HCT116 (cell line): ENCODE results near the gene SPCS2. TPM values are rescaled to one million over a fixed set of nuclear protein-coding genes. Genes with fewer than 3 reads are reported as not detected.

Experiments used
- ATAC-seq: fragments of 200-7000 bp; cut with Tn5 transposase; 2 replicates; pipeline ENCODE4 v1.9.1; 2020; ENCODE audit warnings: mild to moderate bottlenecking, moderate library complexity
- BruUV-seq: library from RNA; stranded (reverse); fragments of 400-500 nt; replicated peaks from 2 replicates; lab custom pipeline; 2021; lab: Mats Ljungman, UMichigan
- CTCF ChIA-PET: fragments of 300-600 bp; sonication (Branson Sonifier 250); formaldehyde crosslinking; loops from one replicate; lab custom pipeline; 2021; ENCODE audit warnings: antibody characterized with exemption; lab: Charles Lee
- POLR2A ChIA-PET: fragments of 300-600, 350-600 bp; sonication (Branson Sonifier 250); formaldehyde crosslinking; loops from one replicate; lab custom pipeline; 2021; ENCODE audit warnings: antibody characterized with exemption; lab: Charles Lee
- RAD21 ChIA-PET, 2 experiments: fragments of 300-600 bp; sonication (Branson Sonifier 250); formaldehyde crosslinking; loops; one replicate each; lab custom pipeline; 2023; ENCODE audit warnings: low total read pairs in 2 of 2; ENCODE audit not compliant: uncharacterized antibody in 2 of 2, unreplicated experiment in 2 of 2, low non-redundant PET in 1 of 2; lab: Charles Lee
- DNase-seq: peaks from one replicate; pipeline ENCODE4 v3.0.0-alpha.2; 2010; ENCODE audit warnings: low read depth, low spot score
- H2AFZ ChIP-seq: fragments of 200-600 bp; shearing (Covaris generic), sonication (generic); 2 replicates; pipeline ENCODE4 v1.6.1; 2017; ENCODE audit warnings: low read depth, mixed run types, mixed read lengths, antibody characterized with exemption, low read length; ENCODE audit not compliant: poor library complexity, severe bottlenecking
- H3K27ac ChIP-seq: 2 replicates; pipeline ENCODE4 v1.5.1; 2012; ENCODE audit warnings: low read depth, low read length
- H3K27me3 ChIP-seq: fragments of 200-600 bp; sonication (generic); 2 replicates; pipeline ENCODE4 v1.6.1; 2016; ENCODE audit warnings: mixed run types, low read length, mixed read lengths; ENCODE audit not compliant: insufficient read depth
- H3K36me3 ChIP-seq, 2 experiments: fragments of 200-500 bp in 1 of 2; fragments of 200-600 bp in 1 of 2; sonication (Bioruptor generic) in 1 of 2; sonication (generic) in 1 of 2; 2 replicates each; pipeline versions ENCODE4 v1.5.1 to v1.6.1; 2014 to 2016; ENCODE audit warnings: low read length in 2 of 2, inconsistent platforms in 1 of 2, mixed read lengths in 1 of 2, mixed run types in 1 of 2; ENCODE audit not compliant: insufficient read depth in 2 of 2, control insufficient read depth in 1 of 2
- H3K4me1 ChIP-seq, 2 experiments: fragments of 200-600 bp in 1 of 2; sonication (generic) in 1 of 2; 2 replicates each; pipeline versions ENCODE4 v1.5.1 to v1.6.1; 2012 to 2017; ENCODE audit warnings: low read length in 2 of 2, inconsistent platforms in 1 of 2, mild to moderate bottlenecking in 1 of 2, mixed read lengths in 1 of 2, mixed run types in 1 of 2, moderate library complexity in 1 of 2; ENCODE audit not compliant: insufficient read depth in 2 of 2, control insufficient read depth in 1 of 2
- H3K4me2 ChIP-seq: fragments of 200-600 bp; sonication (generic); 2 replicates; pipeline ENCODE4 v1.6.1; 2017; ENCODE audit warnings: mixed run types, low read length, mixed read lengths
- H3K4me3 ChIP-seq, 2 experiments: fragments of 200-600 bp in 1 of 2; sonication (generic) in 1 of 2; replicated peaks in 1 of 2; 2 replicates each; pipeline ENCODE4 v1.5.1; 2011 to 2016; ENCODE audit warnings: low read length in 2 of 2, control low read depth in 1 of 2, low read depth in 1 of 2, mild to moderate bottlenecking in 1 of 2, mixed read lengths in 1 of 2, mixed run types in 1 of 2
- H3K79me2 ChIP-seq: fragments of 200-600 bp; sonication (generic); 2 replicates; pipeline ENCODE4 v1.6.1; 2017; ENCODE audit warnings: mild to moderate bottlenecking, mixed run types, low read length, moderate library complexity, mixed read lengths; ENCODE audit not compliant: insufficient read depth
- H3K9ac ChIP-seq: fragments of 200-600 bp; sonication (generic); 2 replicates; pipeline ENCODE4 v1.6.1; 2016; ENCODE audit warnings: low read length, mixed read lengths
- H3K9me2 ChIP-seq: fragments of 200-600 bp; sonication (generic), shearing (Covaris generic); 2 replicates; pipeline ENCODE4 v1.6.1; 2017; ENCODE audit warnings: mixed run types, mild to moderate bottlenecking, moderate library complexity; ENCODE audit not compliant: insufficient read depth
- H3K9me3 ChIP-seq, 2 experiments: fragments of 200-500 bp in 1 of 2; fragments of 200-600 bp in 1 of 2; sonication (Bioruptor generic) in 1 of 2; sonication (generic) in 1 of 2; 2 replicates each; pipeline ENCODE4 v1.6.1; 2014 to 2017; ENCODE audit warnings: low read length in 2 of 2, mixed read lengths in 2 of 2, inconsistent platforms in 1 of 2, low read depth in 1 of 2, mild to moderate bottlenecking in 1 of 2, mixed run types in 1 of 2, moderate library complexity in 1 of 2; ENCODE audit not compliant: control insufficient read depth in 1 of 2, insufficient read depth in 1 of 2
- H4K20me1 ChIP-seq: fragments of 200-600 bp; sonication (generic), shearing (Covaris generic); 2 replicates; pipeline ENCODE4 v1.6.1; 2017; ENCODE audit warnings: mixed run types, mild to moderate bottlenecking, moderate library complexity; ENCODE audit not compliant: insufficient read depth
- CBX3 ChIP-seq: IDR thresholded peaks from 2 replicates; pipeline ENCODE4 v1.6.1; 2012; ENCODE audit warnings: low read depth
- CEBPB ChIP-seq: IDR thresholded peaks from 2 replicates; pipeline ENCODE4 v1.6.1; 2012; ENCODE audit warnings: low read depth
- CTCF ChIP-seq, 3 experiments: fragments of 200-600 bp in 1 of 3; sonication (generic) in 1 of 3; IDR thresholded peaks in 2 of 3; conservative IDR thresholded peaks in 1 of 3; 2 replicates each; pipeline ENCODE4 v1.5.1; 2012 to 2017; ENCODE audit warnings: low read depth in 2 of 3, low read length in 2 of 3, antibody characterized with exemption in 1 of 3, borderline replicate concordance in 1 of 3, control low read depth in 1 of 3, mild to moderate bottlenecking in 1 of 3, mixed read lengths in 1 of 3, mixed run types in 1 of 3, moderate library complexity in 1 of 3; ENCODE audit not compliant: insufficient read depth in 1 of 3
- EGR1 ChIP-seq: IDR thresholded peaks from 2 replicates; pipeline ENCODE4 v1.6.1; 2012; ENCODE audit warnings: low read depth
- EZH2 ChIP-seq: fragments of 200-600 bp; sonication (generic); IDR thresholded peaks from 2 replicates; pipeline ENCODE4 v1.6.1; 2017; ENCODE audit warnings: antibody characterized with exemption, mixed run types
- FOSL1 ChIP-seq: IDR thresholded peaks from 2 replicates; pipeline ENCODE4 v1.6.1; 2012; ENCODE audit warnings: low read depth
- JUND ChIP-seq: IDR thresholded peaks from 2 replicates; pipeline ENCODE4 v1.6.1; 2012
- POLR2A ChIP-seq: IDR thresholded peaks from 2 replicates; pipeline ENCODE4 v1.7.0; 2011; ENCODE audit warnings: borderline replicate concordance; ENCODE audit not compliant: insufficient read depth, insufficient read length; ENCODE audit errors: extremely low read depth
- POLR2AphosphoS5 ChIP-seq: IDR thresholded peaks from 2 replicates; pipeline ENCODE4 v1.6.1; 2011; ENCODE audit warnings: mild to moderate bottlenecking, low read depth, low read length, moderate library complexity
- RAD21 ChIP-seq: IDR thresholded peaks from 2 replicates; pipeline ENCODE4 v1.6.1; 2012; ENCODE audit warnings: low read depth, mild to moderate bottlenecking
- SIN3A ChIP-seq: IDR thresholded peaks from 2 replicates; pipeline ENCODE4 v1.6.1; 2012; ENCODE audit warnings: low read depth
- SP1 ChIP-seq: IDR thresholded peaks from 2 replicates; pipeline ENCODE4 v1.6.1; 2012; ENCODE audit warnings: low read depth
- TCF7L2 ChIP-seq: IDR thresholded peaks from 2 replicates; pipeline ENCODE4 v1.7.0; 2011; ENCODE audit warnings: borderline replicate concordance, inconsistent platforms; ENCODE audit not compliant: insufficient read depth, insufficient read length; ENCODE audit errors: extremely low read depth
- ZFX ChIP-seq: fragments of 450-650 bp; IDR thresholded peaks from 2 replicates; pipeline ENCODE4 v1.6.1; 2017
- ZNF274 ChIP-seq: fragments of 200-500 bp; sonication (Bioruptor generic); IDR thresholded peaks from 2 replicates; pipeline ENCODE4 v1.6.1; 2014; ENCODE audit warnings: mild to moderate bottlenecking, low read depth, low read length, inconsistent platforms
- intact Hi-C: fragments of 100-400 bp; cut with micrococcal nuclease; formaldehyde crosslinking; loops from 2 replicates; pipeline ENCODE4 v1.10.0; 2022
- total RNA-seq: library from RNA; stranded (reverse); gene quantifications from one replicate; pipeline ENCODE4 v1.2.1, GENCODE V29; 2021; ENCODE audit not compliant: unreplicated experiment
- TF ChIP-seq, protein P1 (sequence below): IDR thresholded peaks from 2 replicates; pipeline ENCODE4 v1.6.1; 2011; ENCODE audit warnings: mild to moderate bottlenecking, low read length, moderate library complexity; ENCODE audit not compliant: insufficient replicate concordance; ENCODE audit errors: extremely low read depth
- TF ChIP-seq, protein P2 (sequence below): IDR thresholded peaks from 2 replicates; pipeline ENCODE4 v1.6.1; 2012

Gene SPCS2
- total RNA-seq, 1 experiment from 2014 or later, result 133 TPM

- peaks cover 13 to 16% of the 10 kb centered on the region in 2 experiments; a peak in 3 of 4 replicates for H3K36me3 ChIP-seq
Observed at GRCh38 chr11:75002516-75002915, 53.5 kb downstream of the SPCS2 start.

More at GRCh38 chr11:75002516-75002915, 53.5 kb downstream of the SPCS2 start:
- Histone ChIP-seq H3K27me3 (no peaks in the 10 kb centered on the region), H3K9ac (no peak overlapping the region), H3K4me3 (no peak overlapping the region), H2AFZ (no peak overlapping the region), H3K9me2 (no peaks in the 10 kb centered on the region), H3K4me2 (no peak overlapping the region)
- no TSS peak for BruUV-seq
- POLR2A ChIA-PET, result no interaction called here
- no peak for TF ChIP-seq SP1
- TF ChIP-seq ZFX, result no peak
- no peak for TF ChIP-seq RAD21
- TF ChIP-seq ZNF274, result no peak
- no peak for TF ChIP-seq JUND
- TF ChIP-seq SIN3A, result no peak
- no peak for TF ChIP-seq EGR1
- no peak for TF ChIP-seq POLR2A
- no peak for TF ChIP-seq CBX3
- no peak for TF ChIP-seq FOSL1
- TF ChIP-seq CTCF (IDR thresholded peaks at IDR 0.05 in 2 of 3, conservative IDR thresholded peaks at IDR 0.05 in 1 of 3; ENCODE audit: borderline replicate concordance in 1 of 3, insufficient read depth in 1 of 3, low read depth in 2 of 3, low read length in 2 of 3), result no peak
- TF ChIP-seq EZH2, result no peak
- no peak for TF ChIP-seq POLR2AphosphoS5
- TF ChIP-seq CEBPB, result no peak
- TF ChIP-seq TCF7L2, result no peak
- TF ChIP-seq, protein P1, sequence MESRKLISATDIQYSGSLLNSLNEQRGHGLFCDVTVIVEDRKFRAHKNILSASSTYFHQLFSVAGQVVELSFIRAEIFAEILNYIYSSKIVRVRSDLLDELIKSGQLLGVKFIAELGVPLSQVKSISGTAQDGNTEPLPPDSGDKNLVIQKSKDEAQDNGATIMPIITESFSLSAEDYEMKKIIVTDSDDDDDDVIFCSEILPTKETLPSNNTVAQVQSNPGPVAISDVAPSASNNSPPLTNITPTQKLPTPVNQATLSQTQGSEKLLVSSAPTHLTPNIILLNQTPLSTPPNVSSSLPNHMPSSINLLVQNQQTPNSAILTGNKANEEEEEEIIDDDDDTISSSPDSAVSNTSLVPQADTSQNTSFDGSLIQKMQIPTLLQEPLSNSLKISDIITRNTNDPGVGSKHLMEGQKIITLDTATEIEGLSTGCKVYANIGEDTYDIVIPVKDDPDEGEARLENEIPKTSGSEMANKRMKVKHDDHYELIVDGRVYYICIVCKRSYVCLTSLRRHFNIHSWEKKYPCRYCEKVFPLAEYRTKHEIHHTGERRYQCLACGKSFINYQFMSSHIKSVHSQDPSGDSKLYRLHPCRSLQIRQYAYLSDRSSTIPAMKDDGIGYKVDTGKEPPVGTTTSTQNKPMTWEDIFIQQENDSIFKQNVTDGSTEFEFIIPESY, result no peak
- TF ChIP-seq, protein P2, sequence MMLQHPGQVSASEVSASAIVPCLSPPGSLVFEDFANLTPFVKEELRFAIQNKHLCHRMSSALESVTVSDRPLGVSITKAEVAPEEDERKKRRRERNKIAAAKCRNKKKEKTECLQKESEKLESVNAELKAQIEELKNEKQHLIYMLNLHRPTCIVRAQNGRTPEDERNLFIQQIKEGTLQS, result no peak
- TF ChIP-seq, all 23 proteins: peak for 0
- intact Hi-C loops, result no loop called here
- no peaks in the 10 kb centered on the region for H3K79me2 ChIP-seq
- ChIA-PET CTCF (interaction anchor here (1.9 kb wide), 1 partner anchor 20 kb away, joined by 5 read pairs; no protein-coding TSS in a partner anchor), RAD21 (no interaction called here)
- no peak for DNase-seq
- no peaks in the 10 kb centered on the region for H3K4me1 ChIP-seq
- H3K27ac ChIP-seq, result no peak overlapping the region
- no peak for ATAC-seq
- no peaks in the 10 kb centered on the region for H4K20me1 ChIP-seq
- no peaks in the 10 kb centered on the region for H3K9me3 ChIP-seq
